GM12874 (cell line): ENCODE results near the gene SETD6.

ENCODE experiments used
- CTCF ChIP-seq: IDR thresholded peaks from 2 replicates; pipeline ENCODE4 v1.5.1; 2011; ENCODE audit warnings: low read depth, mild to moderate bottlenecking, control low read depth, low read length, moderate library complexity; ENCODE audit not compliant: insufficient read depth

The SETD6 gene

GRCh38 chr16:58513874-58514273 is 1.4 kb upstream of the SETD6 start:
- no peak for TF ChIP-seq CTCF

- no peak for TF ChIP-seq CTCF
These were observed 802 bp downstream of the SETD6 start for GRCh38 chr16:58515871-58516767.

- TF ChIP-seq CTCF, result no peak
These were observed 1.4 kb downstream of the SETD6 start for GRCh38 chr16:58516768-58517107.

GRCh38 chr16:58518083-58518979 is 3.0 kb downstream of the SETD6 start:
- no peak for TF ChIP-seq CTCF

GRCh38 chr16:58518980-58519368 is 3.7 kb downstream of the SETD6 start:
- no peak for TF ChIP-seq CTCF

GRCh38 chr16:58519707-58520106 is 4.4 kb downstream of the SETD6 start:
- TF ChIP-seq CTCF, result no peak

GRCh38 chr16:58530179-58530578 is 14.9 kb downstream of the SETD6 start:
- no peak for TF ChIP-seq CTCF
